GM19463 (cell line): ENCODE results near the gene MAGOHB.

Experiments
- ATAC-seq: cut with Tn5 transposase; IDR thresholded peaks from one replicate; pipeline ENCODE4 v1.9.1; 2021; ENCODE audit warnings: mild to moderate bottlenecking, moderate library complexity; ENCODE audit not compliant: unreplicated experiment

Gene MAGOHB

DNA sequence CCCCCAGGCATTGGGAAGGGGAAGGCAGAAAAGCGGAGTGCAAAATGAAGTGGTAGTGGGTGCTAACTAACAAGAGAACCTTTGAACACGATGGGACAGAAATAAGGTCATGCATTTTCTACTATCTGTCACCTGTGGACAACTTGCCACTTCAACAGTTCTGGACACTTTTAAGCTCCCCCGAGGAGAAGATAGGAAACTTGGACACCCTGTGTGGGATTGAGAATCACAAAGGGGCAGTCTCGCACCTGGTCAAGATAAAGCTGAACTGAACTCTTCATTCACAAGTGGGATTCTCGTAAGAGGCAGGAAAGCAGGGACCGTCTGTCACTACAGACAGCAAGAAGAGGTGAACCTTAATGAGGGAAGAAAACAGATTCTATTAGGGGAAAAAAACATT lies 56.1 kb downstream of the MAGOHB start:
- ATAC-seq = no peak

- no peak for ATAC-seq
These were observed 58.5 kb downstream of the MAGOHB start for GRCh38 chr12:10554756-10555481.

DNA sequence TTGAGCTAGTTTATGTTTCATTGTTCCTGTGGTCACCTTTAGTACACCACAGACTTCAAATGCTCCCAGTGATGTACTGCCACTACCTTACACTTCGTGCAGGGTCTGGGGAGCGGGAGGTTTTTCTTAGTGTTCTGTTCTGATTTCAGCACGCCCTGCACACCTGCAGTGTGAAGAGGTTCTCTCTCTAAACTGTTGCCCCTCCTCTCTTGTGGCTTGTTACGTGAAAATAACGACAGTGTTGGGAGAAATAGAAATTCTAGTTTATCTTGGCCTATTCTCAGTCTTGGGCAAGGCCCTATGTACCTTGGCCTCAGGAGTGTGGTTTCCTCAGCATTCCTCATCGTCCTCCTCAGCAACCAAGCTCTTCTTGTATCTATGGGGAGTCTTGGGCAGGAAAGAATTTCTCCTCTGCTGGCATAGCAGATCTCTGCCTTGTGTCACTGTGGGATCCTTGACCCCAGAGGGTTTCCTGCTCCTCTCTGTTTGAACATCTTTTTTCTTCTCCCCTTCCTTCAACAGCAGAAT lies 59.1 kb downstream of the MAGOHB start:
- ATAC-seq = no peak
